IgD-negative memory B cell (primary cell): ENCODE results near the gene SMCO3. TPM values are rescaled to one million over a fixed set of nuclear protein-coding genes. Genes with fewer than 3 reads are reported as not detected.

Source experiments
- H3K27ac Mint-ChIP-seq, 3 donors: one replicate each; pipeline ENCODE4 v1.8.0; 2020 to 2022; ENCODE audit warnings: mild to moderate bottlenecking in 3 of 3, mixed read lengths in 3 of 3, moderate library complexity in 1 of 3
- H3K27me3 Mint-ChIP-seq: one replicate; pipeline ENCODE4 v1.8.0; 2021; ENCODE audit warnings: mixed read lengths
- H3K36me3 Mint-ChIP-seq: one replicate; pipeline ENCODE4 v1.8.0; 2020; ENCODE audit warnings: mild to moderate bottlenecking, mixed read lengths
- H3K4me1 Mint-ChIP-seq, 3 donors: one replicate each; pipeline ENCODE4 v1.8.0; 2020 to 2022; ENCODE audit warnings: mixed read lengths in 3 of 3, mild to moderate bottlenecking in 1 of 3
- H3K4me3 Mint-ChIP-seq, 4 donors: one replicate each; pipeline ENCODE4 v1.8.0; 2020 to 2022; ENCODE audit warnings: mild to moderate bottlenecking in 4 of 4, mixed read lengths in 4 of 4, moderate library complexity in 3 of 4
- H3K9me3 Mint-ChIP-seq, 3 donors: one replicate each; pipeline ENCODE4 v1.8.0; 2020 to 2021; ENCODE audit warnings: mixed read lengths in 3 of 3, mild to moderate bottlenecking in 1 of 3
- polyA plus RNA-seq: library from polyadenylated mRNA; unstranded; fragments of 300-500 nt; fragmentation: Illumina TruSeq; gene quantifications from one replicate; pipeline ENCODE4 v1.2.3, GENCODE V29; 2021

Gene SMCO3
- polyA plus RNA-seq = not detected

DNA sequence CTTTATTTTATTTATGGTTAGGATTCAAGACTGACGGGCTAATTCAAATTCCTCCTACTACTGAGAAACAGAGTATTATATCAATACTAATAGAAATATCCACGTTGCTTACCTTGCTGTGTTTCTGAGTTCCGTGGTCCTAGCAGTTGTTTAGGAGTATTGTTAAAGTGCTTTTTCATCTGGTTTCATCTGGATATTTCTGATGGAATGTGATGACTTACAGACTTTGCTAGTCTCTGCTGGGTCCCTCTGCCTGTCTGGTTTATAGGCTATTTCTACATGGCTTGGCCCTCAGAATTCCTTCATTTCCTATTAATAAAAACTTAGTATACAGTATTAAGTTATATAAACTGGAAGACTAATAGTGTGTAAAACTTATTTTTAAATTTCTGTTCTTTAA is at the start of gene SMCO3:
Gene SMCO3 (minus strand): TSS at position 169 of the 400 bp plus-strand sequence. CDS start 7,502 bp downstream, outside the sequence.
- Mint-ChIP-seq H3K27ac (no peak within 1 kb of the TSS), H3K4me3 (no peak within 1 kb of the TSS), H3K9me3 (peaks cover 0 to 5% (median 2%) of the 10 kb centered on the region in 3 donors), H3K27me3 (no peaks in the 10 kb centered on the region), H3K4me1 (peaks cover 9 to 13% (median 12%) of the 10 kb centered on the region in 3 donors), H3K36me3 (peaks cover 1% of the 10 kb centered on the region)

DNA sequence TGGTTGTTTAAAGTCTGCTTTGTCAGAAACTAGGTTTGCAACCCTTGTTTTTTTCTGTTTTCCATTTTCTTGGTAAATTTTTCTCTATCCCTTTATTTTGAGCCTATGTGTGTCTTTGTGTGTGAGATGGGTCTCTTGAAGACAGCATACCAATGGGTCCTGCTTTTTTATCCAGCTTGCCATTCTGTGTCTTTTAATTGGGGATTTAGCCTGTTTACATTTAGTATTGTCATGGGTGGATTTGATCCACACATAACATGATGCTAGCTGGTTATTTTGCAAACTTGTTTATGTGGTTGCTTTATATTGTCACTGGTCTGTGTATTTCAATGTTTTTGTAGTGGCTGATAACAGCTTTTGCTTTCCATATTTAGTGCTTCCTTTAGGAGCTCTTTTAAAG is 46.5 kb upstream of the SMCO3 start:
- Mint-ChIP-seq H3K27ac (no peak overlapping the region), H3K36me3 (peaks cover 3% of the 10 kb centered on the region), H3K9me3 (peaks cover 10 to 22% (median 20%) of the 10 kb centered on the region in 3 donors), H3K4me3 (no peak overlapping the region), H3K4me1 (peaks cover 14 to 27% (median 19%) of the 10 kb centered on the region in 3 donors), H3K27me3 (no peaks in the 10 kb centered on the region)

DNA sequence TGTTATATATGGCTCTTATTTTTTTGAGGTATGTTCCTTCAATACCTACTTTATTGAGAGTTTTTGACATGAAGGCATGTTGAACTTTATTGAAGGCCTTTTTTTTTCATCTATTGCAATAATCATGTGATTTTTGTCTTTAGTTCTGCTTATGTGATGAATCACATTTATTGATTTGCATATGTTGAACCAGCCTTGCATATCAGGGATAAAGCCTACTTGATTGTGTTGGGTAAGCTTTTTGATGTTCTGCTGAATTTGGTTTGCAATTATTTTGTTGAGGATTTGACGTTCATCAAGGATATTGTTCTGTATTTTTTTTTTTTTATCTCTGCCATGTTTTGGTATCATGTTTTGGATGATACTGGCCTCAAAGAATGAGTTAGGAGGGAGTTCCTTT is 44.5 kb upstream of the SMCO3 start:
- H3K27ac Mint-ChIP-seq = peak overlapping the region in 1 of 3 donors; percentile 84
- H3K4me3 Mint-ChIP-seq = peak overlapping the region in 2 of 4 donors; percentile 19 to 23
- H3K36me3 Mint-ChIP-seq = peaks cover 3% of the 10 kb centered on the region
- no peaks in the 10 kb centered on the region for H3K27me3 Mint-ChIP-seq
- peaks cover 23 to 35% (median 26%) of the 10 kb centered on the region in 3 donors for H3K4me1 Mint-ChIP-seq
- H3K9me3 Mint-ChIP-seq = peaks cover 10 to 22% (median 20%) of the 10 kb centered on the region in 3 donors

DNA sequence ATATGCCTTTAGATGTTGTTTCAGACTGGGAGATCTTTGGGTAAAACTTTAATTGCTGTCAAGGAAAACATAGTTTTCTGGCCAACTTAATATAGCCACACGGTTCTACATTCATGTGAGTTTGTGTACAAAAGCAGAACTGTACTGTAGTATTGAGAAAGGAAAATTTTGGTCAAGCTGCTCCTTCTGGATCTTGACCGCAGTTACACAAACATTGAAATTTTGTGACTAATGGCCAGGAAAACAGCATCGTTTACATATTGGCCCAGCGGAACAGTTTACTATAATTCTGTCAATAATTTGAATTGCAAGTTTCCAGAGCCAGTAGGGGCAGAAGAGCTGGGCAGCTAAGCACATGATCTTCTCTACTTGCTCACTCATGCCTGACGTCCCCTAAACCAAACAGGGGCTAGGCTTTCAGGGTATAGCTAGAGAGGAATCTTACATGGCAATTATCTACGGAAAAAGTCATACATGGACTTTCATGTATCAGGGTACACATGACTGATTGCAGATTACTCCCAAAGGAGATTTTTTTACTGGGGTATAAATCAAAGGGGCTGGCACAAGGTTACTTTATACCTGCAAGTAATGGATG is 40.7 kb upstream of the SMCO3 start:
- Mint-ChIP-seq H3K4me3 (peak overlapping the region in 1 of 4 donors; percentile 29), H3K4me1 (peaks cover 26 to 35% (median 26%) of the 10 kb centered on the region in 3 donors)

DNA sequence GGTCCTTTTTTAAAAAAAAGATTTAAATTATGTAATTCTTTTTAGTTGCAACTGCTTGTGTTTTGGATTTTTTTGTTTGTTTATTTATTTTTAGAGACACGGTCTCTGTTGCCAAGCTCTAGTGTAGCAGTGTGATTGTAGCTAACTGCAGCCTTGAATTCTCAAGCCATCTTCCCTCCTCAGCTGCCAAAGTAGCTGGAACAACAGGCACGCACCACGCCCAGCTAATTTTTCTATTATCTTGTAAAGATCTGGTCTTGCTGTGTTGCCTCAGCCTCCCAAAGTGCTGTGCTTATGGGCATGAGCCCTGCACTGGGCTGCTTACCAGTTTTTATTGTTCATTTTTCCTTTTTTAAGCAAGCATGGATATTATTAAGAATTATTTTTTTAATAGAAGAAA is 40.0 kb upstream of the SMCO3 start:
- peaks cover 23 to 30% (median 26%) of the 10 kb centered on the region in 3 donors for H3K4me1 Mint-ChIP-seq
- no peak overlapping the region for H3K27ac Mint-ChIP-seq
- H3K36me3 Mint-ChIP-seq = no peaks in the 10 kb centered on the region
- H3K9me3 Mint-ChIP-seq = peaks cover 3 to 8% (median 5%) of the 10 kb centered on the region in 3 donors
- H3K4me3 Mint-ChIP-seq = no peak overlapping the region
- H3K27me3 Mint-ChIP-seq = no peaks in the 10 kb centered on the region

More for the DNA sequence above, 40.7 kb upstream of the SMCO3 start:
- H3K27ac Mint-ChIP-seq = no peak overlapping the region
- no peaks in the 10 kb centered on the region for H3K27me3 Mint-ChIP-seq
- H3K9me3 Mint-ChIP-seq = peaks cover 5 to 15% (median 10%) of the 10 kb centered on the region in 3 donors
- no peaks in the 10 kb centered on the region for H3K36me3 Mint-ChIP-seq

DNA sequence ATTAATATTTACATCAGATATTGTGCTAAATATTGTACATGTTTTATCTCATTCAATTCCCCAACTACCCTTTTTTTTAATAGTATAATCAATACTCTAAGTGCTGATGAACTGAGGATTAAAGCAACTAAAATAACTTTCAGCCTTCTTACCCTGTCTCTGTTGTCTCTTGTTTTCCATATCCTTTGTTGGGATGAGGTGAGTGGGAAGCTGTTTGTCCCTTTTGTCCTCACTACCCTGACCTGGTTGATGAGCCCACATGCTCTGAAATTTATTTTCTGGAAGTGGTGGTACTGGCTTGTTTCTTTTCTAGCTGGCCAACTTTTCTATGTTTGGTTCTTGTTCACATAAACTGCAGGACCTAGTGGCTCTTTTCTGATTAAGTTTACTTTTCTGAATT is 38.9 kb upstream of the SMCO3 start:
- Mint-ChIP-seq H3K27me3 (no peaks in the 10 kb centered on the region), H3K4me1 (peaks cover 13 to 20% (median 18%) of the 10 kb centered on the region in 3 donors), H3K27ac (no peak overlapping the region)

DNA sequence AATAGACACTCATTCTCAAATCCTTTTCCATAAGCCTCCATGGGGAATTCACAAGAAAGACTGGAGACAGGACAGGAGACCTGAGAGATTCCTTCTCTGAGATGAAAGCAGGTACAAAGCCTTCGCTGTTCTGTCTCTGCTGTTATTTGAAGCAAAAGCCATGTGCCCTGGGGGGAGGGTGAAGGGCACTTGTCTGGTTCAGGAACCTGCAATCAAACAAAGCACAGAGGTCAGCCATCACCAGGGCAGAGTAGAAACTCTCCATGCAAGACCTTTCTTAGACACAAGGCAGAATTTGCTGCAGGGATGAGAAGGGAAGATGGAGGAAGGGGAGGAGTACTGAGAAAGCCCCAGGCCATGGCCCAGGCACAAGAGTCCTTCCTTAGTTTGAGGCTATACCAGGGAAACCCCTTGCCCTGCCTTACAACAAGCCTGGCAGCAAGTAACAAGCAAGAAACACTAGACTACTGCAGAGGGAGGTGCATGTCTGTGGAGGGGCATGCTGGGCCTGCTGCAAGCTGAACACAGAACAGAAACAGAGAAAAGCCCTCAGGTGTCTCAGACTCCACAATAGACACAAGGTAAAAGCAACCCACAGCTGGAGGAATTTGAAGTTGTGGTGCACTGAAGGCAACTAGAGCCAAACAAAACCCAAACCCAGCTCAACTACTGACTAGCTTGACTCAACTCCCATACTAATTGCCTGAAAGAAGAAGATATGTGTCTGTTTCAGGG is 37.1 kb upstream of the SMCO3 start:
- H3K27ac Mint-ChIP-seq = no peak overlapping the region
- no peak overlapping the region for H3K4me3 Mint-ChIP-seq
- H3K4me1 Mint-ChIP-seq = peaks cover 8 to 12% (median 10%) of the 10 kb centered on the region in 3 donors
- H3K36me3 Mint-ChIP-seq = no peaks in the 10 kb centered on the region
- no peaks in the 10 kb centered on the region for H3K27me3 Mint-ChIP-seq
- H3K9me3 Mint-ChIP-seq = peaks cover under 1 to 2% (median under 1%) of the 10 kb centered on the region in 3 donors

More for the DNA sequence above, 38.9 kb upstream of the SMCO3 start:
- no peak overlapping the region for H3K4me3 Mint-ChIP-seq
- no peaks in the 10 kb centered on the region for H3K36me3 Mint-ChIP-seq
- H3K9me3 Mint-ChIP-seq = peaks cover 3 to 5% (median 3%) of the 10 kb centered on the region in 3 donors

DNA sequence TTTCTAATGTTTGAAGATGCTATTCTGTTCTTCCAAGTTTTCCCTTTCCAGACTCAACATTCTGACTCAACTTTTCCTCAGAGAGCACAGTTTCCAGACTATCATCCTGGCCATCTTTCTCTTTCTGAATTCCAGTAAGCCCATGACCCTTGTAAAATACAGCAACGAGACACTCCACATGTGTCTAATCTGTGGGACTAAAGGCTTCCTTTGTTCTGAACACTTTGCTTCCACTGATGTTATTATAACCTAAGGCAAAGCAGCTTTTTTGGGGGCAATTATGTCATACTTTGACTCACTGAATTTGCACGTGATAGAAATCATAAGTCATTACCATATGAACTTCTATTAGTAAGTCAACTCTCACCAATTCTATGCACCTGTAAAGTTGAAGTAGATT is 35.7 kb upstream of the SMCO3 start:
- H3K27me3 Mint-ChIP-seq = no peaks in the 10 kb centered on the region
- no peak overlapping the region for H3K4me3 Mint-ChIP-seq
- H3K27ac Mint-ChIP-seq = peak overlapping the region in 1 of 3 donors; percentile 71
- peaks cover 3 to 8% (median 6%) of the 10 kb centered on the region in 3 donors for H3K4me1 Mint-ChIP-seq
- no peaks in the 10 kb centered on the region for H3K36me3 Mint-ChIP-seq
- H3K9me3 Mint-ChIP-seq = no peaks in the 10 kb centered on the region

DNA sequence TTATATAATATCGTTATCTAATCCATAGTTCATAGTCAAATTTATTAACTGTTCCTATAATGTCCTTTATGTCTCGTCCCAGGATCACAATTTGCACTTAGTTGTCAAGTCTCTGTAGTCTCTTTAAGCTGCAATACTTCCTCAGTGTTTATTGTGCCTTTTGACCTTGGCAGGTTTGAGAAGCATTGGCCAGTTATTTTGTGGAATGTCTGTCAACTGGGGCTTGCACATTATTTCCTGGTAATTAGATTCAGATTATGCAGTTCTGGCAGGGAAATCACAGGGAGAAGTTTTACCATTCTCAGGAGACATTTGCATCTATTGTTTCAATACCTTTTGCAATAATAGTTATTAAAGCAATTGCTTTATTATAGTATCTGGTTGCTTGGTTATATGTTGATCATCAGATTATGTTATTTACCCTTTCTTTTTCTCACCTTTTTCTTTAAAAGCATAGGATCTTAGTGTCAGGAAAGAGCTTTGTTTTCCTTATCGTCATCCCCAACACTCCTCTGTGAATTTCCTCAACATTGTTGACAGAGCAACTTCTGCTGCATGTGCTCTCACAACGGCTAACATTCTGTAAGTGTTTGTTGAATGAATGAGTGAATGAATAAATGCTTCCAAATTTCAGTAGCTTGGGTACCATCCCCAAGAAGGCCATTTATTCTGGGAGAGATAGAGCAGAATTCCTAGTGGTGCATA is 33.0 kb upstream of the SMCO3 start:
- no peak overlapping the region for H3K27ac Mint-ChIP-seq
- peaks cover 0 to 5% (median 0%) of the 10 kb centered on the region in 3 donors for H3K4me1 Mint-ChIP-seq
- no peaks in the 10 kb centered on the region for H3K9me3 Mint-ChIP-seq
- H3K4me3 Mint-ChIP-seq = no peak overlapping the region
- H3K27me3 Mint-ChIP-seq = peaks cover 4% of the 10 kb centered on the region
- no peaks in the 10 kb centered on the region for H3K36me3 Mint-ChIP-seq

DNA sequence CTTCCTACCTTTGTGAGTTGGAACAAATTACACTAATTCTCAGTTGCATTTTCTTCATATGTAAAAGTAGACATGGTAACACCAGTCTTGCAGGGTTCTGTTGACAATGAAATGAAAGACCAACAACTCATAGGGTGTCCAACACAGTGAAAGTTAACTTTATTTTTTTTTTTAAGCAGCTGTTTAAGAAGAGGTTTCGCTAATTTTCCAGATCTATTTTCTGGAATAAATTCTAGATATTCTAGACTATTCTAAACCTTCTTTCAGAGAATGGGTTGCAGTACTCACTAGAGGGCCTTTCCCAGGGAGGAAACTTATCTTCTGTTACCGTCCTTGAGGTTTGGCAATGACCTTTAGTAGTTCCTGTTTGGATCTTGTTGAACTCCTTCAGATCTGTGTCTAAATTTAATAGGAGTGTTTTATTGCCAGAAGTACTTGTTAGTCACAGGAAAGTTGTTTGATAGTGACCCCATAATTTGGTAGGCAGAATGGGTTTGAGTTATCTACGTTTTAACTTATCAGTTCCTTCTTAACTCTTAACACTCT is 32.1 kb upstream of the SMCO3 start:
- no peaks in the 10 kb centered on the region for H3K36me3 Mint-ChIP-seq
- H3K9me3 Mint-ChIP-seq = no peaks in the 10 kb centered on the region
- H3K27ac Mint-ChIP-seq = no peak overlapping the region
- H3K4me1 Mint-ChIP-seq = peaks cover 0 to 9% (median 0%) of the 10 kb centered on the region in 3 donors
- H3K27me3 Mint-ChIP-seq = peaks cover 4% of the 10 kb centered on the region
- H3K4me3 Mint-ChIP-seq = no peak overlapping the region

DNA sequence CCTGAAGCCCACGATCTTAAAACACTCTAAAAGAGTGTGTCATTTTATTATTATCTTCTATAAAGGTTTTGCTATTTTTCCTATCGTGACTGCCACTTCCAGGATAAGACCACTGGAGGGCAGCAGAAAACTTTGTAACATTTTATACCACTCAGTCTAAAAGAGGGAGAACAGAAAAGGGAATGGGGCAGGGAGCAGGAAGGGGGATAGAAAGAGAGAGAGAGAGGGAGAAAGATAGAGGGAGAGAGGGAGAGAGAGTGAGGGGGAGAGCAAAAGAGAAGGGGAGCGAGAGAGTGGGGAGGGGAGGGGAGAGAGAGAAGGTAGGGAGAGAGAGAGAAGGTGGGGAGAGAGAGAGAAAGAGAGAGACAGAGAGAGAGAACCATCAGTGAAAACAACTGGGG is 31.4 kb upstream of the SMCO3 start:
- no peak overlapping the region for H3K4me3 Mint-ChIP-seq
- H3K27ac Mint-ChIP-seq = no peak overlapping the region
- H3K4me1 Mint-ChIP-seq = peaks cover 0 to 12% (median 0%) of the 10 kb centered on the region in 3 donors
- H3K27me3 Mint-ChIP-seq = peaks cover 4% of the 10 kb centered on the region
- no peaks in the 10 kb centered on the region for H3K36me3 Mint-ChIP-seq
- no peaks in the 10 kb centered on the region for H3K9me3 Mint-ChIP-seq

DNA sequence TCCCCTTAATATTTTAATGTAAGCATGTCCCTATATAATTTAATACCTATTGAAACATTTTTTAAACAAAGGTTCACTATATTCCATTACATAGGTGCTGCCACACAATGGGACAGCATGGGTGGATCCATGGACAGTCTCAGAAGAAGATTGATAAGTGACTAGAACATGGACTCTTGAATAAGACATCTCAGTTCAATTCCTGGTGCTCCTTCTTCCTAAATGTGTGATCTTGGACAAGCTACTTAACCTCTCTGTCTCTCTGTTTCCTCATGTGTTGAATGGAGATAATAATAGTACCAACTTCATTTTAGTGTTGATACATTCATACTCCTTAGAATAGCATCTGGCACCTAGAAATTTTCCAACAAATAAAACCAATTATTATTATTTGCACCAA is 30.4 kb upstream of the SMCO3 start:
- Mint-ChIP-seq H3K4me3 (no peak overlapping the region), H3K27me3 (peaks cover 4% of the 10 kb centered on the region), H3K36me3 (no peaks in the 10 kb centered on the region), H3K27ac (no peak overlapping the region), H3K4me1 (peaks cover 0 to 12% (median 0%) of the 10 kb centered on the region in 3 donors), H3K9me3 (no peaks in the 10 kb centered on the region)

DNA sequence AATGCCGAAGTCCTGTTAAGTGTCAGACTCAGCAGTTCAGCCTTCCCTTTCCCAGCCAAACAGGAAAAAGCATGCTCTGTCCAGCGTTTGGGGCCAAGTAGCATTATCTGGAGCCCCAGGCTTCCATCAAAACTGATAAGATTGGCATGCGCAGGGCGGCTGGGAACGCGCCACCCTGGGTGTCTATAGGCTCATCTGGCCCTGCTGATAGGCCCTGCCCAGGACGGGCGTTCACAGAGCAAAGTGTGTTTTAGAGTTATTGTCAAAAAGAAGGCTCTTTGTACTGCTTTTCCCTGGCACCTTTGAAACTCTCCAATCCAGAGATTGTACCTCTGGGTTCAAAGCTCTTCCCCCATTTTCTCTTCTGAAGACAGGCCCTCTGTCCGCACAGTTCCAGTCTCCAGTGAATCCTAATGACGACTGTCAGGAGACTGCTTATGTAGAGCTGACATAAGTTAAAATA is 29.5 kb upstream of the SMCO3 start, which contains the start of gene ART4:
Gene ART4 (minus strand): TSS at position 102 of the 463 bp plus-strand sequence. CDS start 413 bp downstream, outside the sequence.
- H3K27ac Mint-ChIP-seq = no peak within 1 kb of the TSS
- no peaks in the 10 kb centered on the region for H3K36me3 Mint-ChIP-seq
- H3K27me3 Mint-ChIP-seq = peaks cover 6% of the 10 kb centered on the region
- no peak within 1 kb of the TSS for H3K4me3 Mint-ChIP-seq
- peaks cover 0 to 12% (median 0%) of the 10 kb centered on the region in 3 donors for H3K4me1 Mint-ChIP-seq
- no peaks in the 10 kb centered on the region for H3K9me3 Mint-ChIP-seq

DNA sequence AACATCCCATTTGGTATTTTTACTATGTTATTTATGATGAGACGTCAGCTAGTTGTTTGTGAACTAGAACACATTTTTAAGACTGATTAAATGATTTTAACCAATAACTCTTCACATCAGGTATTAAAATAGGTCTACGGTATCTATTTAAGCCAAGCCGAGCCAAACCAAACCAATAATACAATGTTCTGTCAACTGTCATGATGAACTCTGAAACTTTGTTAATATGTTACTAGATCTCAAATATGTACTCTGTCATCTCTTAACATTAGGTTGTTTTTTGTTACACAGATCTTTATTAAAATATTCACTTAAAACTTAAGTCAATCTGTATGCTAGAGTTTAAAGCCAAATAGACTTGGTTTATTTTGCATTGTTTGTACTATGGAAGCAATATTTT is 28.3 kb upstream of the SMCO3 start:
- Mint-ChIP-seq H3K4me1 (peaks cover 0 to 12% (median 0%) of the 10 kb centered on the region in 3 donors), H3K9me3 (no peaks in the 10 kb centered on the region), H3K27me3 (peaks cover 6% of the 10 kb centered on the region), H3K36me3 (no peaks in the 10 kb centered on the region), H3K4me3 (no peak overlapping the region), H3K27ac (no peak overlapping the region)
